ENCODE measurements around the gene SRGAP2C. TPM values are rescaled to one million over a fixed set of nuclear protein-coding genes. Genes with fewer than 3 reads are reported as not detected.
"Not testable (repeated sequence)": the region's sequence is repeated elsewhere in the genome, so short reads cannot be mapped to it uniquely, and the experiment has no call there.

Gene SRGAP2C
- total RNA-seq, 1 donor from 2014 or later, result 69.9 TPM

DNA sequence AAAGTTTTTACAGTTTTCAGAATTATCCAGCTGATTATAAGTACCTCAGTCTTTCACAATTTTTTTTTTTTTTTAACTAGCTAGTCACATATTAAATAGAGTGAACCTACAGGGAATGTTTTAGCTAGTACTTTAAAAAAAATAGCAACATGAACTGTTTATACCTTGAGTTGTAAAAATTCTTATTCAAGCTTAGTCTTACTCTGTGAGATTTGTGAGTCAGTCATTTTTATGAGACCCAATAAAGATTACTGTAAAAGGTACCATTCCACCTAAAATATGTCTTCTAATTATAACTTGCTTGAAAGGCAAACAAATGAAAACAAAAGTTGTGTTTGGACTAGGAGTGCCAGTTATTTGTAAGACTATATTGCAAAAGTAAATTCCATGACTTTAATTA lies 6.6 kb upstream of the SRGAP2C start:
- ATAC-seq; DNase-seq (ENCODE audit: low spot score); intact Hi-C loops (cut with DNase I): not testable (repeated sequence)

DNA sequence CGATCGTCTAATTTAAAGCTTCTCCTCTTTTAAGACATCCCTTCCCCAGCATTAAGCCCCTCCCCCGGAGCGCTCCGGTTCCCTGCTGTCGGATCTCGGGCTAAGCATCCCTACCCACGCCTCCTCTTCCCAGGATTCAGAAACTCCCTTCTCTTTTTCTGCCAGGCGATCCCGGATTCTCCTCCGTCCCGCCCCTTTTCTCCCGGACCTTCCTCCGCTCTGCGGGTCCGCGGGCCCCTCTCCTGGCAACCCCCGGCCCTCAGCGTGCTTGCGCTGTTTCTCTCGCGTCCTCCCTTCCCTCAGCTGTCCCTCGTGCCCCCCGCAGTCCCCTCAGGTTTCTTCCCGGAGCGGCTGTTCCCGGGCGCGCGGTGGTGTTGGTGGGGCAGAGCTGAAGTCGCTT lies 908 bp upstream of the SRGAP2C start:
- intact Hi-C loops (cut with DNase I); ATAC-seq: not testable (repeated sequence)
- peak; percentile 53 for DNase-seq (ENCODE audit: low spot score)

DNA sequence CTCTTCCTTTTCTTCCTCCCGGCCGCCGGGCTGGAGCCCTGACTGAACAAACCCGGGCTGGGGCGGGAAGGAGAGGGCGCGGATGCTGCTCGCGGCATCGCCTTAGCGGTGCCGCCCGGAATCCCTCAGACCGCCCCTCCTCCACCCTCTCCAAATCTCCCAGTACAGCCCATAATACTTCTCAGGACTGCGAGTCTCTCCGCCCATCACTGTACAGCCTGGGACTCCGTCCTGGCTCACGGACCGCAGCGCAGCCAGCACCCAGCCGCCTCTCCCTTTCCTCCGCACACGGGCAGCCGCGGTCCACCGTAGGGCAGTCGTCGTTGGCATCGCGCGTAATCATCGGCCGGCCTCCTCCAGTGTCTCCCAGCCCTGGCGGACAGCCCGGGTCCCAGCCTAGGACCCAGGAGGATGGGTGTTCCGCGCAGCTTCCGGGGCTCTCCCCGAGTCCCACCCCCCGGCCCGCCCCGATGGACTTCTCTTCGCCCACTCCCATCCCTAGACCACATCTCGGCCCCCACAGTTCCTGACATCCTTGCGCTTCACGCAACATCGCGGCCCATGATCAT lies 449 bp downstream of the SRGAP2C start:
- intact Hi-C loops (cut with DNase I); DNase-seq (ENCODE audit: low spot score): not testable (repeated sequence)
- ATAC-seq, result peak; percentile 55

DNA sequence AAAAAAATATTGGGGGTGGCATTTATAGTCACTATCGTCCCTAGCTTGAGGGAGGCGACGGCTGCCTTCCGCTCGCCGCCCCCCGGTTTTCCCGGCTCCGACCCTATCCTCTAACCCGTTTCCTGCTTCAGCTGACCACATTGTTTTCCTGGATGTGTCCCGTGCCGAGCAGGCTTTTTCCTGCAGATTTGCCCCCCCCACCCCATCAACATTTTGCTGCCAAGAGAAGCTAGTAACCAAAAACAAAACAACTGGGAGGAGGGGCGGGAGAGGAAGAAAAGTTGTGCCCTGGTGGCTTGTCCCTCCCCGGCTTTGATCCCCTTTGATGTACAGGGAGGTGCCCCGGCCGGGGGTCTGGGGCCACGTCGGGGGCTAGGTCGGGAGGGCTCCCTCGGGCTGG lies 1.4 kb downstream of the SRGAP2C start:
- ATAC-seq; intact Hi-C loops (cut with DNase I); DNase-seq (ENCODE audit: low spot score): not testable (repeated sequence)

DNA sequence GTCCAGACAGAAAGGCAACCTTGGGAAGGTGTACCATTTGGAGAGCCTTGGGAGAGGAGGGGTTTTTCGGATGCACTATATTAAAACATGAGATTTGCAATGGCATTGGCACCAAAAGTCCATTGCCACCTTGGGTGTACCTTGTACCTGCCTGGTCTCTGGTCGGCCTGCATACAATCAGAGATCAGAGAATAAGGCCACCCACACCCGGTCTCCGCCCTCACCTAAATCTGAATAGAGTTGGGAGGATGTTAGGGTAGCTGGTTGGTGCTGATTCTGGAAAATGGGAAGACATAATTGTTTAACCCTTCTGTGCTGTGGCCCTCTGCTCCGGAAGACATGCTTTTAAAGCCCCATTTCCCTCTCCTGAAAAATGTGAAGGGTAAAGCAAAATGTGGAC lies 3.1 kb downstream of the SRGAP2C start:
- intact Hi-C loops (cut with DNase I), result not testable (repeated sequence)

DNA sequence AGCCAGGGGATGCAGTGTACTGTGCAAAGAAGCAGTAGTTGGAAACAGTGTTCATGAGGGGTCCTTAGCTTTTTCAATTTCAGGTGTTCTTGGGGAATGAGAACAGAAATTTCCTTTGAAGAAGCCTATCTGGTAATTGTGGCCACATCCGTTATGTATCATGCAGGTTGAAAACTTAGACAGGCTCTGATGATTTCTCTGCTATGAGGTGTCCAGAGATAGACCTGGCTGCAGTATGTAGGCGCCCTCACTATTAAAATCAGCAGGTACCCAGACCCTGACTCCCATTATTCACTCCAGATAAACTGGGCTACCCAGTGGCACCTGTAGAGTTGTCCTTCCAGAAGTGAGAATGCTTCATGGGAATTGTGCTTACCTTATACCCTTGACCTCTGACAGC lies 7.7 kb downstream of the SRGAP2C start:
- ATAC-seq; intact Hi-C loops (cut with DNase I); DNase-seq (ENCODE audit: low spot score): not testable (repeated sequence)

More for the DNA sequence above, 3.1 kb downstream of the SRGAP2C start:
- ATAC-seq; DNase-seq (ENCODE audit: low spot score): not testable (repeated sequence)

DNA sequence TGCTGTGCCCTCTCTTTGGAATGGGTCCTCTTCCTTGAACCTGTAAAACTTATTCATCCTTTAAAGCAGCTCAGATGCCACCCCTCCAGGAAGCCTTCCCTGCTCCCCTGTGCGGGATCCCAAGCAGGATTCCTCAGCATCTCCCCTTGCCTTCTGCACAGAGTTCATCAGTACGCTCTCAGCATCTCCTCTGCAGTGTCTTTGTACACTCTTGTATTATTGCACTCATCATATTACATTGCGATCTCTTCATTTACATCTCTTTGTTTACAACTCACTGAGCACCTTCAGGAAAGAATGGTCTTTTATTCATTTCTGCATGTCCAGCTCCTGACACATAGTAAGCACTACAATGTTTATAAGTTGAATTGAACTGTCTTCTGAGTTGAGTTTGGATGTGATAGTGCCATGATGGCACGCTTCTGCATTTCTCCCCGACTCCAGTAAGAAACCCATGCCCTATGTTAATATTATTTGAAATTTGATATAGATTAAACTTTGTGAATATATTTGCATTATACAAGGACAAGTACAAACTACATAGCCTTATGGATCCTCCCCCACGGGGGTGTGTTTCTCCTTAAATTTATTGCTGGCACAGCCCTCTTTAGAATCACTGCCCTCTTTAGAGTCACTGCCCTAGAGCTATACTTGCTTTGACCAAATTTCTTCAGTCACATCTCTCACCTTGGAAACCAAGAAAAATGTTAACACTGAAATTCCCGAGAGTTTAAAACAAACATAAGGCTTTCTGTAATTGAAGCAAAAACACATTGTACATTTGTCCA lies 12.5 kb downstream of the SRGAP2C start:
- intact Hi-C loops (cut with DNase I); DNase-seq (ENCODE audit: low spot score); ATAC-seq: not testable (repeated sequence)

DNA sequence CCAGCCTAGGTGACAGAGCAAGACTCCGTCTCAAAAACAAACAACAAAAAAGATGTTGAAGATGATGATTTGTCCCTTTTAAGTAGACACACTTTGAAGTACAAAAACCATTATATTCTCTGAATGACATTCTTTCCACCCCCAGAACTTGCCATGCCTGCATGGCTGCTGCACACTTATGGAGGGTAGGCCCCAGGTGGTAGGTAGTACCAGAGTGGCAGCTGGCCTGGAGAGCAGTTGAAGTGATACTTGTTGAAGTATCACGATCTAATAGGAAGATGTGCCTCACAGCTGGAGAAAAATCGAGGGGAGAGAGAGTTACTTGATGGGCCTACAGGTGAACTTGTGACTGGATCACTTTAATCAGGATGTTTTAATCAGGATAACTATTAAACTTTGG lies 15.0 kb downstream of the SRGAP2C start:
- DNase-seq (ENCODE audit: low spot score); ATAC-seq; intact Hi-C loops (cut with DNase I): not testable (repeated sequence)

DNA sequence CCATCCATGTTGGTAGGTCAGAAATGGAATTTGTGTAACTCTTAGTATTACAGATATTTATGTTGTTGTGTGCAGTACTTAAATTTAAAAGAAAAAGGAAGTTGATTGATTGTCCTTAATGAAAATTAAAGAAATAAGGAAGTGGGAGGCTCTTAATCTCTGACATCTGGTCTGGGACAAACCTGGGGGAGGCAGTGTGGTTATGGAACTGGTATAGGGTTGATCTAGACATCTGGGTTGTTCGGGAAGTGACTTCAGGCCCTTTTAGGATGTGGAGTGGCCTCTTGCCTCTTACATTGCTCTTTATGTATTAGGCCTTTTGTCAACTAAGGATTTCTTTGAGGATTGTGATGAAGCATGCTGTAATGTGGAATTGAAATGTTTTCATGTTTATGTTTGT lies 15.5 kb downstream of the SRGAP2C start:
- intact Hi-C loops (cut with DNase I); DNase-seq (ENCODE audit: low spot score): not testable (repeated sequence)
- peak; percentile 68 for ATAC-seq

DNA sequence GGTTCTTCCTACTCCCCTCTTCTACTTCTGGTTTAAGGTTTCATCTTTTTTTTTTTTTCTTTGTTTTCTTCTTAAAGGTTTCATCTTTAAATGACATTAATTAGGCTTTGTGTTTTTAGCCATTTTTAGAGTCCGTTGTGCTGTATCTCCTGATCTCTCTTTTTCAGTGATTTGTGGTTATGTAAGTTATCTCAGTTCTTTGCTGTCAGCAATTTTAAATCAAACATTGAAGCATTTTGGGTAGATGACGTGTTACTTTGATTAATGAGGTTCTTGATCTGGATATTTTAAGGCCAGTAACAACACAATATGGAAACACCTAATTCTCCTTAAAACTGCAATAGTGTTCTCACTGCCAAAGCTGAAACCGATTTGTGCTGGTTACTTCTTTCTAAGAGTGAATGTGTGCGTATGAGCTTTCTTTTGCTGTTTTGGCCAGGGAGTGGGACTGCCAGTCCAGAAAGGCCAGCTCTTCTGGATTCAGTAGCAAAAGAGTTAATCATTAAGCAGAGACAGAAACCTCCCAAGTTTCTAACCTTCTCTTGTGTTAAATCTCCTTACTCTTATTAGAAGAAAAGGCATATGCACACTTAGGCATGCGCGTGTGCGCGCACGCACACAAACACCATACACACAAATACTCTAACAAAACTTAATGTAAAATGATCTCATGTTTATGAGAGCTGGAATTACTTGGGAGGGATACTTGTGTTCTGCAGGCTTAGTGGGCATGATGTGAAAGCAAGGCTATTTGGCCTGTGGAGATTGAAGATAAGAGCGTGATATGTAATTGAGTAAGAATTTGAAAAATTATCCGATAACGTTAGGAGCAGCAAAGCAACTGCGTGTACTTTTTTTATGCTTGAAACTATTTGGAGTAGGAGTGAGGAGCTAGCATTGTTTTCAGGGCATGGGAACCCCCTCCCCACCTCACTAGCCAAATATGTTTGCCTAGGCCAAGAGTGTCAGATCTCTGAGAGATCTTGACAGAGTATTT lies 16.5 kb downstream of the SRGAP2C start:
- DNase-seq (ENCODE audit: low spot score); ATAC-seq; intact Hi-C loops (cut with DNase I): not testable (repeated sequence)

DNA sequence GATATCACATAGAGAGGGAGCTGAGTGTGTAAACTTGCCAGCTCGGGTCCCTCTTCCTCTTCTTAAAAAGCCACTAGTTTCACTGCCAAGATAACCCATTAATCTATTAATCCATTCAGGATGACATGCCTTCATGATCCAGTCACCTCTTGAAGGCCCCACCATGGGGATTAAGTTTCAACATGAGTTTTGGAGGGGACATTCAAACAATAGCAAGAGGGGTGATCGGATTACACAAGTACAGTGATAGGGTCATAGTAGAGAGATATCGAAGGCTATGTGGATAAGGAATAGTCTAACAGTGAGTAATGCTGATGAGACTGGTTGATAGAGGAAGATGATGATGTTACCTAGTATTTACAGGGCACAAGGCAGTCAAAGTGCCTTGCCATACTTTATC lies 18.2 kb downstream of the SRGAP2C start:
- ATAC-seq; DNase-seq (ENCODE audit: low spot score); intact Hi-C loops (cut with DNase I): not testable (repeated sequence)

DNA sequence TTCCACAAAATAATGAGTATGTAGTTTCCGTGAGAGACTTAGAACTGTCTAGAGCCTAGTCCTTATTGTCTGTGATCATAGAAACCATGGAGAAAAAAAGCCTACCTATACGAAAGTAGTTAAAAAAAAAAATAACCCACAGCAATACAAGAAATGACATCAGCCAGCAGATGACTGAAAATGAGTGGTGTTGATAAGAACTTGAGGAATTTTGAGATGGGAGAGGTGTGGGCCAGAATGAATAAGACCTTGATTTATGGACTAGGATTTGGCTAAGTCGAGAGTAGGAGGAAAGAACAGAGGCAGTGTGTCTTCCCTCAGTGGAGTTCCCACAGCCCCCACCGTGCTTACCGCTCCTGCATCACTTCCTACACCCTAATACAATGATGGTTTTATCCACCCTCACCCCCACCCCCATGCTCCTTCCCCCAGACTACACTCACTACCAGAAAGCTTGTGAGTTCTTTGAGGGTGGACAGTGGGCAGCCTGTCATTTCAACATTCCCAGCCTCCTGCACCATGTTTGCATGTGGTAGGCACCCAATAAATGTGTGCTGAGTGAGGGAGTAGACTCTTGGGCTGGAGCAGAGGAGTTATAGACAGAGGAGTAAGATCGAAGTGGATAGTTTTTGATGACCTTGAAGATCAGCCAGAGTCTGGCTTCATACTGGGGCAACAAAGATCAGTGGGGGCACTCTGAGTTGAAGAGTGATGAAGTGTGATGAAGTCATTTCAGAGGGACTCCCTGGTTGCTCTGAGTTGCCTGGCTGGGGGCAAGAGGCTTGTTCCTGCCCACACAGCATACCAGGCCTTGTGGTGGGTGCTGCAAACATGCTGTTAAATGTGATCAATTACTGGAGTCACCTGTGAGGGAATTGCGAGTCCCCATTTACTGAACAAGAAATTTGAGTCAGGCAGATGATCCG lies 21.3 kb downstream of the SRGAP2C start:
- peak; percentile 81 for ATAC-seq
- DNase-seq (ENCODE audit: low spot score); intact Hi-C loops (cut with DNase I): not testable (repeated sequence)

DNA sequence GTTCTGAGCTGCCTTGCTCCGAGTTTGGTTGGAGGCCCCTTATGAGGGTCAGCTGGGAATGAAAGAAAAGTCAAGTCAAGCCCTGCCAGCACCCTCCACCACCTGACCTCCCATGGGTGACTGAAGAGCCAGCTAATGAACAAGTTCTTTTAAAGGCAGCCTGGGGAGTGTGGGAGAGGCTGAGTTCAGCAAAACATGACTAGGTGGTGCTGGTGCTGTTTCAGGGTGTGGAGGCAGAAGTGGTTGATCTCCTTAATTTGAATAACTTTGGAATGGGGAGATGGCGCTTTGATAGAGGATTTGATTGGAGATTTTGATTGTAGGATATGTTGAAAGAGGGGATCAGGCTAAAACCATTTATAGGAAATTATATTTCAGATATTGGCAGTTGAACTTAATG lies 22.6 kb downstream of the SRGAP2C start:
- ATAC-seq, result peak; percentile 41
- intact Hi-C loops (cut with DNase I); DNase-seq (ENCODE audit: low spot score): not testable (repeated sequence)

DNA sequence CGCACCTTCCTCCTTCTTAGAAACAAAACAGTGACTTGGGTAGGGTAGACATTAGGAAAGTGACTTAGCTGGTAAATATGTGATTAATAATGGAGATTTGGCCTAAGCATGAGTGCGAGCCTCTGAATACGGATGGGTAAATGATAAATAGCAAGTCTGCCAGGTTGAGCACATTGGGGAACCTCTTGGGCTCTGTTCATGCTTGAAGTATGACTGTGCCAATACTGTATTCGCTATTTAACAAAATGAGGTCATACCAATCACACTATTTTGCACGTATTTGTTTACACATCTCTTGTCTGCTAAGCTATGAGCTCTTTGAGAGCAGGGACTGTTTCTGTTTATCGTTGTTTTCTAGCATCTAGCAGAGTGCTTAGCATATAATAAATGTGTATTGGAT lies 23.6 kb downstream of the SRGAP2C start:
- intact Hi-C loops (cut with DNase I); ATAC-seq; DNase-seq (ENCODE audit: low spot score): not testable (repeated sequence)

DNA sequence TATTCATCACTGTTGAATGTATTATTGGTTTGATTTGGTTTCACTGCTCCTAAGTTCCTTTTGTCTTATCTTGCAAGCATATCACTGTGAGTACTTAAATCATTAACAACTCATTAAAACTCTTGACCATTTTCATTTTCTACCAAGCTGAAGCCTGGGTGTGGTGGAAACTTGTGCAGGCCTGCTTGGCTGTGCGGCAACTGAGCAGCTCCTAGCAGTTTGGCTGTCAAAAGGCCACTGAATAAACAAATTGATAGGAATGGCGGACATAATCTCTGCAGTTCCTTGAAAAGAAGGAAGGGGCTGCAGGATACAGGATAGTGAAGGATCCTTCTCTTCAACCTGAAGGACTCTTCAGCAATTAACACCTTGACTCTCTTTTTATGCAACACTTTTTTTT lies 26.0 kb downstream of the SRGAP2C start:
- ATAC-seq; DNase-seq (ENCODE audit: low spot score); intact Hi-C loops (cut with DNase I): not testable (repeated sequence)

DNA sequence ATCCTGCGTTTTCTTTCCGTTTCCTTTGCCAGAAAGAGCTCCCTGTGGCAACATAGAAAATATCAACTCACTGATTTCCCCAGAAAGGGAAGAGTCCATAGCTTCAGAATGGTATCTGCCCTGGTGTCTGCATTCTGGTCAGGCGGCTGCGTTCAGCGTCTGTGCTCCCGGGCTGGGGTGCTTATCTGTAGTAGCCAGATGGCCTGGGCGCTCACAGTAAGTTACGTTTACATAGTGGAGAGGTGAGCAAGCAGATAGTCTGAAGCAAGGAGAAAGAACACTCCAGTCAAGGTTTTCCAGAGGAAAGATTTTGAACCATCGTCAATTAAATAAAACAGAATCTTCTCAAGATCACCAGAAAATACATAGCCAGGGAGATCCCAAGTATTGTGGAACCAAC lies 28.7 kb downstream of the SRGAP2C start:
- ATAC-seq; DNase-seq (ENCODE audit: low spot score); intact Hi-C loops (cut with DNase I): not testable (repeated sequence)

DNA sequence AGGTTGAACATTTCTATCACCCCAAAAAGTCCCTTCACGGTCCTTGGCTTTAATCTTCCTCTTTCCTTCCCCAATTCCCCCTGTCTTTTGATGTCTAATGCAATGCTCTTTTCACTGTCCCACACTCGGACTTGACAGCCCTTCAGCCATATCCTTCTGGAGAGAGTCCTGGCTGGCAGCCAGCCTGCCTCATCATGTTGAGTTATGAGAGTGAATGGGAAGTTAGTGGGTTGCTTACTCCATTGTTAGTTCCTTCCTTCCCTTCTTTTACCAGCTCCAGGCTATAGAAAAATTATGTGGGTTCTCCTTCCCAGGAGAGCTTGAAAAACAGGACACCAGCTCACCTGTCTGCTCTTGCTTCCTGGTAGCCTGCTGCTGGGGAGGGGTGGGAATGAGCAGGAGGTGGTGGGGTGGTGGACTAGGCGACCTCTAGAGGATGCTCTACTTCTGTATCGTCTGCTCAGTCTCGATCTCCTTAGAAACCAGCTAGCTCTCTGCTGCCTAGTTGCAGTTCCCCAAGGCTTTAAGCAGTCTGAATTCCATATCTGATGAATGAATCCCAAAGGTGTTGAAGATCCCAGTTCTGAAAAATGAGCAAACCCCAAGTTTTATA lies 29.9 kb downstream of the SRGAP2C start:
- intact Hi-C loops (cut with DNase I); DNase-seq (ENCODE audit: low spot score): not testable (repeated sequence)
- ATAC-seq, result peak; percentile 59
